ENCODE data around the gene TMEM37.

The TMEM37 gene

GRCh38 chr2:119460076-119460475 is 28.4 kb downstream of the TMEM37 start:
- H3K4me3 ChIP-seq (replicated peaks; ENCODE audit: low read depth, low read length) = no peak overlapping the region
- no peak for TF ChIP-seq CTCF (IDR thresholded peaks at IDR 0.05; ENCODE audit: low read length, missing control alignments)
- no peak for DNase-seq (ENCODE audit: low read depth)

GRCh38 chr2:119461811-119462210 is 30.2 kb downstream of the TMEM37 start:
- H3K4me3 ChIP-seq (replicated peaks; ENCODE audit: low read depth, low read length) = no peak overlapping the region
- DNase-seq (ENCODE audit: low read depth) = no peak
- TF ChIP-seq CTCF (IDR thresholded peaks at IDR 0.05; ENCODE audit: low read length, missing control alignments) = no peak

GRCh38 chr2:119462574-119462973 is 30.9 kb downstream of the TMEM37 start:
- DNase-seq (ENCODE audit: low read depth) = no peak
- TF ChIP-seq CTCF (IDR thresholded peaks at IDR 0.05; ENCODE audit: low read length, missing control alignments) = no peak
- no peak overlapping the region for H3K4me3 ChIP-seq (replicated peaks; ENCODE audit: low read depth, low read length)

GRCh38 chr2:119463136-119463535 is 31.5 kb downstream of the TMEM37 start:
- no peak for TF ChIP-seq CTCF (IDR thresholded peaks at IDR 0.05; ENCODE audit: low read length, missing control alignments)
- H3K4me3 ChIP-seq (replicated peaks; ENCODE audit: low read depth, low read length) = no peak overlapping the region
- DNase-seq (ENCODE audit: low read depth) = no peak

GRCh38 chr2:119463990-119464389 is 32.3 kb downstream of the TMEM37 start:
- TF ChIP-seq CTCF (IDR thresholded peaks at IDR 0.05; ENCODE audit: low read length, missing control alignments) = no peak
- no peak overlapping the region for H3K4me3 ChIP-seq (replicated peaks; ENCODE audit: low read depth, low read length)
- no peak for DNase-seq (ENCODE audit: low read depth)

GRCh38 chr2:119464981-119465380 is 33.3 kb downstream of the TMEM37 start:
- DNase-seq (ENCODE audit: low read depth) = no peak
- TF ChIP-seq CTCF (IDR thresholded peaks at IDR 0.05; ENCODE audit: low read length, missing control alignments) = no peak
- no peak overlapping the region for H3K4me3 ChIP-seq (replicated peaks; ENCODE audit: low read depth, low read length)

GRCh38 chr2:119465687-119466086 is 34.0 kb downstream of the TMEM37 start:
- TF ChIP-seq CTCF (IDR thresholded peaks at IDR 0.05; ENCODE audit: low read length, missing control alignments) = no peak
- H3K4me3 ChIP-seq (replicated peaks; ENCODE audit: low read depth, low read length) = no peak overlapping the region
- no peak for DNase-seq (ENCODE audit: low read depth)
